Trophoblast cell (in vitro differentiated cells and primary cell): ENCODE measurements around the gene GGT1. TPM values are rescaled to one million over a fixed set of nuclear protein-coding genes. Genes with fewer than 3 reads are reported as not detected.
A peak's percentile ranks its signal among the peaks of the same experiment; 100 is the strongest.
"Not testable (repeated sequence)": the region's sequence is repeated elsewhere in the genome, so short reads cannot be mapped to it uniquely, and the experiment has no call there.

Experiments
- DNase-seq, 2 donors: peaks; one replicate each; pipeline ENCODE4 v3.0.0-alpha.2; 2016
- H2AFZ ChIP-seq: 2 replicates; pipeline ENCODE4 v1.6.1; 2013; ENCODE audit warnings: low read length, moderate library complexity, mild to moderate bottlenecking; ENCODE audit not compliant: insufficient read depth, poor library complexity
- H2AK5ac ChIP-seq: 2 replicates; pipeline ENCODE4 v1.6.1; 2013; ENCODE audit warnings: mild to moderate bottlenecking, low read length
- H2BK120ac ChIP-seq: 2 replicates; pipeline ENCODE4 v1.6.1; 2013; ENCODE audit warnings: low read length, mild to moderate bottlenecking, moderate library complexity; ENCODE audit not compliant: insufficient read depth, poor library complexity
- H2BK12ac ChIP-seq: 2 replicates; pipeline ENCODE4 v1.6.1; 2013; ENCODE audit warnings: mild to moderate bottlenecking, low read length, moderate library complexity
- H2BK5ac ChIP-seq: 2 replicates; pipeline ENCODE4 v1.6.1; 2013; ENCODE audit warnings: low read length, low read depth, moderate library complexity, mild to moderate bottlenecking; ENCODE audit not compliant: poor library complexity
- H3K14ac ChIP-seq: 2 replicates; pipeline ENCODE4 v1.6.1; 2013; ENCODE audit warnings: mild to moderate bottlenecking, low read length
- H3K18ac ChIP-seq: 2 replicates; pipeline ENCODE4 v1.6.1; 2013; ENCODE audit warnings: mild to moderate bottlenecking, low read length
- H3K23ac ChIP-seq: 2 replicates; pipeline ENCODE4 v1.6.1; 2013; ENCODE audit warnings: low read length
- H3K27ac ChIP-seq: 2 replicates; pipeline ENCODE4 v1.5.1; 2013; ENCODE audit warnings: low read depth, mild to moderate bottlenecking, inconsistent platforms, low read length, moderate library complexity
- H3K27me3 ChIP-seq: 2 replicates; pipeline ENCODE4 v1.6.1; 2013; ENCODE audit warnings: inconsistent platforms, mild to moderate bottlenecking, low read length, moderate library complexity; ENCODE audit not compliant: insufficient read depth
- H3K36me3 ChIP-seq, 2 experiments: 1 replicate in 1 of 2; 2 replicates in 1 of 2; pipeline ENCODE4 v1.6.1; 2013; ENCODE audit warnings: low read length in 2 of 2, mild to moderate bottlenecking in 2 of 2, moderate library complexity in 1 of 2; ENCODE audit not compliant: insufficient read depth in 2 of 2, control insufficient read depth in 1 of 2
- H3K4ac ChIP-seq: 2 replicates; pipeline ENCODE4 v1.6.1; 2013; ENCODE audit warnings: low read depth, mild to moderate bottlenecking, low read length, moderate library complexity
- H3K4me1 ChIP-seq, 2 experiments: 1 replicate in 1 of 2; 2 replicates in 1 of 2; pipeline ENCODE4 v1.6.1; 2013; ENCODE audit warnings: low read length in 2 of 2, mild to moderate bottlenecking in 2 of 2, moderate library complexity in 1 of 2; ENCODE audit not compliant: insufficient read depth in 2 of 2, control insufficient read depth in 1 of 2
- H3K4me2 ChIP-seq: 2 replicates; pipeline ENCODE4 v1.6.1; 2013; ENCODE audit warnings: inconsistent platforms, mild to moderate bottlenecking, low read length, moderate library complexity
- H3K4me3 ChIP-seq: 2 replicates; pipeline ENCODE4 v1.5.1; 2013; ENCODE audit warnings: mild to moderate bottlenecking, low read depth, low read length, inconsistent platforms
- H3K79me1 ChIP-seq: one replicate; pipeline ENCODE4 v1.6.1; 2013; ENCODE audit warnings: low read length
- H3K79me2 ChIP-seq: 2 replicates; pipeline ENCODE4 v1.6.1; 2013; ENCODE audit warnings: low read length, mild to moderate bottlenecking; ENCODE audit not compliant: control insufficient read depth, insufficient read depth, poor library complexity
- H3K9ac ChIP-seq: 2 replicates; pipeline ENCODE4 v1.6.1; 2013; ENCODE audit warnings: mild to moderate bottlenecking, low read length
- H3K9me3 ChIP-seq: 2 replicates; pipeline ENCODE4 v1.6.1; 2013; ENCODE audit warnings: low read depth, mild to moderate bottlenecking, control low read depth, inconsistent platforms, low read length; ENCODE audit not compliant: insufficient read depth
- H4K12ac ChIP-seq: 2 replicates; pipeline ENCODE4 v1.6.1; 2013; ENCODE audit warnings: low read depth, mild to moderate bottlenecking, low read length, moderate library complexity
- H4K8ac ChIP-seq: 2 replicates; pipeline ENCODE4 v1.6.1; 2013; ENCODE audit warnings: low read depth, mild to moderate bottlenecking, low read length, moderate library complexity
- H4K91ac ChIP-seq: one replicate; pipeline ENCODE4 v1.6.1; 2013; ENCODE audit warnings: low read depth, mild to moderate bottlenecking, low read length, moderate library complexity
- WGBS: extraction: QIAGEN DNeasy Blood & Tissue Kit; methylation state at CpG from one replicate; pipeline ENCODE4 v1.1.7; 2013; ENCODE audit warnings: missing lambda C conversion rate; ENCODE audit not compliant: insufficient read length, insufficient coverage; ENCODE audit errors: extremely low coverage; 5-methylcytosine and 5-hydroxymethylcytosine counted together
- polyA plus RNA-seq: library from polyadenylated mRNA; stranded (reverse); fragments of 200-250 nt; gene quantifications from 2 replicates; pipeline ENCODE4 v1.2.3, GENCODE V29; 2013

The GGT1 gene
- polyA plus RNA-seq: 14.0 and 15.1 TPM in 2 replicates

DNA sequence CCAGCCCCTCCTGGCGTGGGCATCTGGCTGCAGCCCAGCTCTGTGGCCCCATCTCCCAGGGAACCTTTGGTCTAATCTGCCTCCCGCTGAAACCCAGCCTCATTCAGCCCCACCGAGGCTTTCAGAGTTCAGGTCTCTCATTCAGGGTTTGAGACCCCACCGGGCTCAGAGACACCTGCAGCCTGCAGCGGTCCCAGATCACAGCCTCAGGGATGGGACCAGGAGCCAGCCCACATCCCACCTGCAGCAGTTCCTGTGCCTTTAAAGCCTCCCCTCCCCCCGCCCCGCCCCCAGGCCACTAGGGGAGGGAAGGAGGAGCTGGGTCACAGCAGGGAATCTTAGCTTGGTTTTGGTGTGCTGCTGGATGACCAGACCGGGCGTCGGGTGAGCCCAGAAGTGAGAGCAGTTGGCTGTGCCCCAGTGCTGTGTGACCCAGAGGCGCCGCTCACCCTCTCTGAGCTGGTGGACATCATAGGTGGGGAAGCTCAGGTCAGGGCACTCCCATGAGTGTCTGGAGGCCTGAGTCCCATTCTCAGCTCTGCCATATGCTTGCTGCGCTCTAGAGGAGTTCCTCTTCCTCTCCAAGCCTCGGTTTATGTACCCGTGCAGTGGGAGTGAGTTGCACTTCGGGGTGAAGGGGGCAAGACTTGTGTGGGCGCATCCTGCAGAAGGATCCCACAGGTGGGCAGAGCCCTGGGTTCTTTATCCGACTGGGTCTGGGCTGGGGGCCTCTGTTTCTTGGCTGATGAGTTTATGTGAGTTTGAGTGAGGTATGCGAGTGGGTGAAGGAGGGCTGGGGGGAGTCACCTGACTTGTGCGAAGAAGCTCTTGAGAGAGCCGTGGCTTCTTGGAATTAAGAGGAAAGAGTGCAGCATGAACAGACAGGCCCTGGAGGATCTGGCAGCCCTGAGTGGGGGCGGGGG is at the start of gene GGT1:
Gene GGT1, plus strand, starts transcription at position 347 of the 923 bp plus-strand sequence. CDS start 7,889 bp downstream, outside the sequence.
- H3K4me2 ChIP-seq: peak within 1 kb of the TSS; percentile 50
- no CpG with 5 or more reads among the region's 22 CpGs for WGBS
- H3K27ac ChIP-seq: peak within 1 kb of the TSS; percentile 85
- H3K79me1 ChIP-seq, H3K4me3 ChIP-seq, H3K18ac ChIP-seq, H3K23ac ChIP-seq, H3K4ac ChIP-seq, H2AFZ ChIP-seq, H3K14ac ChIP-seq, DNase-seq, H3K27me3 ChIP-seq, H4K12ac ChIP-seq, H3K36me3 ChIP-seq, H3K79me2 ChIP-seq, H3K9me3 ChIP-seq, H3K9ac ChIP-seq: not testable (repeated sequence)
- peak within 1 kb of the TSS; percentile 45 for H2BK5ac ChIP-seq
- H4K91ac ChIP-seq: peak within 1 kb of the TSS; percentile 66
- H2AK5ac ChIP-seq: peak within 1 kb of the TSS; percentile 15
- peak within 1 kb of the TSS; percentile 79 for H2BK12ac ChIP-seq
- peak within 1 kb of the TSS; percentile 30 for H2BK120ac ChIP-seq
- peak within 1 kb of the TSS; percentile 32 for H4K8ac ChIP-seq
- peaks cover 2 to 13% of the 10 kb centered on the region in 2 experiments for H3K4me1 ChIP-seq

DNA sequence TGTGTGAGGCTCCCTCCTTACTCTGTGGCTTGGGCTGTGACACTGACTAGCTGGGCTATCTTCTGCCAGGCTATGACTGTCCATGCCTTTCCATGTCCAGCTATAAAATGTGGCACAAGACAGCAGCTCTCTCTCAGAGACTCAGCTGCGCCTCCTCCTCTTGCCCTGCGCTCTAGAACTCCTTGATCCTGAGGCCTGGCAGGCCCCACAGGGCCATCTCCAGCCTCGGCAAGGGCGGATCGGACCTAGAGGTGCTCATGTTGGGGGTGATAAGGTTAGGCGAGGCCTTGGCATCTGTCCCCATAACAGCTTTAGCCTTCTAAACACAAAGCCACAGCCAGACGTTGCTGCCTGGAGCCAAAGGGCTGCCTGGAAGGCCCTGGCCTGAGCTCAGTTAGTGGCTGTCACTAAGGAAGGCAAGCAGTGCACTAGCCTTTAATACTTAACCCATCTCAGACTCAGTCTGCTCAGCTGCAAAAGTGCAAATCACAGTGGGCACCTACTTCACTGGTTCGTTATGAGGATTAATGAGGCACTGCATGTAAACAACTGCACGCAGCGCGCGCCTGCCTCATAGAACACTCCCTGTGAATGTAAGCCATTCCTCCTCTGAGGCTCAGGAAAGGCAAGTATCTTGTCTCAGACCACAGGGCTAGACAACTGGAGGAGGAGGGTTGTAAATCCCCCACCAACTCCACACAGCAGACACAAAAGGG is 49.2 kb upstream of the GGT1 start:
- Histone ChIP-seq H2BK120ac (no peak overlapping the region), H2AK5ac (no peak overlapping the region), H3K79me1 (peaks cover 11% of the 10 kb centered on the region)

DNA sequence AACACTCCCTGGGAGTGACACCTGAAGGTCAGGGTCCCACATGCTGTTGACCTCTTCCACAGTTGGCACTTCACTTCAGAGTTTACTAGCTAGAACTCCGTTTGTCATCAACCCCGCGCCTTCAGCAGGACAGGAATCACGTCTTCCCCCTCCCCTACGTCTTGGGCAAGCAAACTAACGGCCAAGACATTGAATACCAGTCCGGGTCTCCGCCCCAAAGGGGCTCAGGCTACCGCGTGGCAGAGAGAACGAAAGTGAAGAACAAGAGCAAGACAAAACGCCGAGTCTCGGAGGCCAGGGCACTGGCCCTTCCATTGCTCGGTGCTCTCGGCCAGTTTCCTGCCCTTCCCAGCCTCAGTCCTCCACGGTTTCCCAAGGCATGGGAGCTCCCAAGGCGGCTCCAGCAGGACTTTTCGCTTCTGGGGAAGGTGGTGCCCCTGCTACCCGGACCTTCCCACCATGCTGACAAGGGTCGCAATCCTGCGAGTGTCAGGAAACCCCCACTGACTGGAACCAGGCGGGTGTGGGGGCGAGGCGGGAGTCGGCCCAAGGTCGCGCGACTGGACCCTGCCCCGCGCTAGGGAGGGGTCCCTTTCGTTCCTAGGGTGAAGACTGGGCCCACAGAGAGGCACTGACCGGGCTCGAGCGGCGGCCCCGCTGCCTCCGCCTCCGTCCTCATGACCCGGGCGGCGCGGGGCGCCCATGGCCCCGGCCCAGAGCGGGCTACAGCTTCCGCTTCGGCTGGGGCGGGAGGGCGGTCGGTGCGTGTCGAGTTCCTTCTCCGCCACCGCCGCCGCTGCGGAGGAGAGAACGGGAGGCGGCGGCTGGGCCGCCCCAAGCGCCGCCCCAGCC is 48.5 kb upstream of the GGT1 start, which contains the start of gene GUCD1:
Gene GUCD1, minus strand, starts transcription at position 826 of the 852 bp plus-strand sequence. Its CDS starts 147 bp downstream, at position 679.
- peak within 1 kb of the TSS; percentile 90 for H3K27ac ChIP-seq
- peak; percentile 11 to 35 for DNase-seq

More for the DNA sequence above, 49.2 kb upstream of the GGT1 start:
- H3K4me2 ChIP-seq: peak overlapping the region; percentile 81
- peak overlapping the region; percentile 97 for H3K9ac ChIP-seq
- H3K27ac ChIP-seq: no peak overlapping the region
- no peak overlapping the region for H2BK12ac ChIP-seq
- no peak overlapping the region for H2BK5ac ChIP-seq
- peaks cover 14% of the 10 kb centered on the region for H3K79me2 ChIP-seq
- no peak overlapping the region for H2AFZ ChIP-seq
- no peak overlapping the region for H4K8ac ChIP-seq
- H3K4ac ChIP-seq: peak overlapping the region; percentile 91
- H3K4me3 ChIP-seq: peak overlapping the region; percentile 91
- H3K36me3 ChIP-seq: peaks cover 9 to 18% of the 10 kb centered on the region in 2 experiments
- H4K12ac ChIP-seq: no peak overlapping the region
- H3K4me1 ChIP-seq: peaks cover 8 to 12% of the 10 kb centered on the region in 2 experiments
- H3K9me3 ChIP-seq: no peaks in the 10 kb centered on the region
- no CpG with 5 or more reads among the region's 12 CpGs for whole genome bisulfite sequencing
- no peak overlapping the region for H3K18ac ChIP-seq
- no peak for DNase-seq
- no peak overlapping the region for H4K91ac ChIP-seq
- no peak overlapping the region for H3K23ac ChIP-seq
- no peaks in the 10 kb centered on the region for H3K27me3 ChIP-seq
- no peak overlapping the region for H3K14ac ChIP-seq

More for the DNA sequence above, 48.5 kb upstream of the GGT1 start, which contains the start of gene GUCD1:
- Histone ChIP-seq H3K23ac (no peak within 1 kb of the TSS), H4K12ac (peak within 1 kb of the TSS; percentile 66), H3K4ac (peak within 1 kb of the TSS; percentile 91), H2BK12ac (peak within 1 kb of the TSS; percentile 23), H2BK120ac (peak within 1 kb of the TSS; percentile 81), H4K8ac (peak within 1 kb of the TSS; percentile 98), H3K4me1 (peaks cover 8 to 12% of the 10 kb centered on the region in 2 experiments), H3K18ac (peak within 1 kb of the TSS; percentile 89), H3K9ac (peak within 1 kb of the TSS; percentile 97), H3K27me3 (no peaks in the 10 kb centered on the region), H3K36me3 (peaks cover 11 to 21% of the 10 kb centered on the region in 2 experiments), H3K79me2 (peaks cover 14% of the 10 kb centered on the region), H2BK5ac (peak within 1 kb of the TSS; percentile 90), H3K14ac (peak within 1 kb of the TSS; percentile 95), H3K79me1 (peaks cover 11% of the 10 kb centered on the region), H4K91ac (peak within 1 kb of the TSS; percentile 83), H3K4me3 (peak within 1 kb of the TSS; percentile 95), H3K9me3 (no peaks in the 10 kb centered on the region), H3K4me2 (peak within 1 kb of the TSS; percentile 94), H2AFZ (peak within 1 kb of the TSS; percentile 90), H2AK5ac (peak within 1 kb of the TSS; percentile 89)
- WGBS: no CpG with 5 or more reads among the region's 64 CpGs
